ENCODE data around the gene TUBB3. TPM values are rescaled to one million over a fixed set of nuclear protein-coding genes. Genes with fewer than 3 reads are reported as not detected.
A peak's percentile ranks its signal among the peaks of the same experiment; 100 is the strongest.

TUBB3 gene
- total and polyA plus RNA-seq, 9 of the 15 experiments (the other 6 are each of a cell fraction or from before 2014, with no cell fraction given) = 0.18 to 12.5 (median 5.0) TPM

DNA sequence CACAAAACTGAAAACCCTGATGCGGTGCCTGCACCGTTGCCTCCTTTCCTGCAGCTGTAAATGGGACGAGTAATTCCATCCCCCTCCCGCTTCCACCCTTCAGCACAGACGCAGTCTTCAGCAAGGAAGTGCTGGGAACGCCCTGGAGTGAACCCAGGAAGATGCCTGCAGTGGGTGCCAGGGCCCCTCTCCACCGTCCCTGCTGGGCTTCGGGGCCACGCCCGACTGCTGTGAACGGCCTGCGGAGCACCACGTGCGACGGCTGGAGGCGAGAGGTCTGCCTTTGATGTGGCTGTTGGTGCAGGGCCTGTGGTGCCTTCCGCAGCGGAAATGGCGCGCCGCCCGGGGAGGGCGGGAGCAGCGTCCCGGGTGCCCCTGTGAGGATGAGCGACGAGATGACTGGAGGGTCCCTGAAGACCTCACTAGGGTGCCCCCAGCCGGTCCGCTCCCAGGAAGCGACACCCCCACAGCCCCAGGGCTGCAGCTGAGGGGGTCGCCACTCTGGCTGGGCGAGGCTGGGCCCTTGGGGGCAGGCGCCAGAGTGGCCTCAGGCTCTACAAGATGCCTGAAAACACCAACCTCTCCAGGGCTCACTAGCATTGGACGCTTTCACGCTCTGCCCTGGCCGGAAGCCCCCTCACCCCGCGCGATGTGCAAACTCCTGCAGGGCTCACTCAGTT lies 5.2 kb upstream of the TUBB3 start (continued):
- TF ChIP-seq, protein P1, sequence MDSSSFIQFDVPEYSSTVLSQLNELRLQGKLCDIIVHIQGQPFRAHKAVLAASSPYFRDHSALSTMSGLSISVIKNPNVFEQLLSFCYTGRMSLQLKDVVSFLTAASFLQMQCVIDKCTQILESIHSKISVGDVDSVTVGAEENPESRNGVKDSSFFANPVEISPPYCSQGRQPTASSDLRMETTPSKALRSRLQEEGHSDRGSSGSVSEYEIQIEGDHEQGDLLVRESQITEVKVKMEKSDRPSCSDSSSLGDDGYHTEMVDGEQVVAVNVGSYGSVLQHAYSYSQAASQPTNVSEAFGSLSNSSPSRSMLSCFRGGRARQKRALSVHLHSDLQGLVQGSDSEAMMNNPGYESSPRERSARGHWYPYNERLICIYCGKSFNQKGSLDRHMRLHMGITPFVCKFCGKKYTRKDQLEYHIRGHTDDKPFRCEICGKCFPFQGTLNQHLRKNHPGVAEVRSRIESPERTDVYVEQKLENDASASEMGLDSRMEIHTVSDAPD (CRISPR knock-in tag; IDR thresholded peaks at IDR 0.05) = no peak
- TF ChIP-seq ZSCAN32 (CRISPR knock-in tag; IDR thresholded peaks at IDR 0.05) = no peak
- TF ChIP-seq ZNF133 (CRISPR knock-in tag; IDR thresholded peaks at IDR 0.05) = no peak

DNA sequence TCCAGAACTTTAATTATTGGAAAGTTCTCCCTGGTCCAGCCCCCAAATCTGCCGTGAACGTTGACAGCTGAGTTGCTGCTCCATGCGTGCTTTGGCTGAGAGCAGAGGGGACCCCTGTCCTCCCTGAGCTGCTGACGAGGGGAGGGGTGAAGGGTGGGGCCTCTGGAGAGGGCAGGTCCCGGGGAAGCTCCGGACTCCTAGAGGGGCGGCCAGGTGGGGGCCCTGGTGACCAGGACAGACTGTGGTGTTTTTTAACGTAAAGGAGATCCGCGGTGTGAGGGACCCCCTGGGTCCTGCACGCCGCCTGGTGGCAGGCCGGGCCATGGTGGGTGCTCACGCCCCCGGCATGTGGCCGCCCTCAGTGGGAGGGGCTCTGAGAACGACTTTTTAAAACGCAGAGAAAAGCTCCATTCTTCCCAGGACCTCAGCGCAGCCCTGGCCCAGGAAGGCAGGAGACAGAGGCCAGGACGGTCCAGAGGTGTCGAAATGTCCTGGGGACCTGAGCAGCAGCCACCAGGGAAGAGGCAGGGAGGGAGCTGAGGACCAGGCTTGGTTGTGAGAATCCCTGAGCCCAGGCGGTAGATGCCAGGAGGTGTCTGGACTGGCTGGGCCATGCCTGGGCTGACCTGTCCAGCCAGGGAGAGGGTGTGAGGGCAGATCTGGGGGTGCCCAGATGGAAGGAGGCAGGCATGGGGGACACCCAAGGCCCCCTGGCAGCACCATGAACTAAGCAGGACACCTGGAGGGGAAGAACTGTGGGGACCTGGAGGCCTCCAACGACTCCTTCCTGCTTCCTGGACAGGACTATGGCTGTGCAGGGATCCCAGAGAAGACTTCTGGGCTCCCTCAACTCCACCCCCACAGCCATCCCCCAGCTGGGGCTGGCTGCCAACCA lies 4.4 kb upstream of the TUBB3 start, which contains the start of gene MC1R:
Gene MC1R, plus strand, starts transcription at position 410 of the 895 bp plus-strand sequence. Its CDS starts 397 bp downstream, at position 807.
- peak; percentile 85 for FAIRE-seq
- Histone ChIP-seq H3K27ac (ENCODE audit: extremely low read depth, low read depth, low read length) (peak within 1 kb of the TSS; percentile 74), H3K27me3 (ENCODE audit: control insufficient read depth in 2 of 2, insufficient read depth in 2 of 2, low read length in 2 of 2) (no peaks in the 10 kb centered on the region), H3K4me3 (peak within 1 kb of the TSS; percentile 30), H3K9me3 (replicated peaks; ENCODE audit: control insufficient read depth, insufficient read depth, low read depth, low read length) (no peaks in the 10 kb centered on the region), H3K36me3 (ENCODE audit: control insufficient read depth, insufficient read depth, low read length) (no peaks in the 10 kb centered on the region), H3K79me2 (ENCODE audit: control insufficient read depth, insufficient read depth, low read length) (no peaks in the 10 kb centered on the region; the same call in 2 of the 3 replicates), H3K4me2 (ENCODE audit: insufficient read depth, low read length) (peak within 1 kb of the TSS; percentile 85), H4K20me1 (replicated peaks; ENCODE audit: control insufficient read depth, insufficient read depth, low read length) (no peaks in the 10 kb centered on the region), H3K4me1 (replicated peaks in 1 of 2; ENCODE audit: control insufficient read depth in 2 of 2, insufficient read depth in 2 of 2, low read length in 2 of 2) (peaks cover 36 to 73% of the 10 kb centered on the region in 2 experiments), H3K9me1 (ENCODE audit: control insufficient read depth, insufficient read depth, low read length) (no peaks in the 10 kb centered on the region), H3K9ac (ENCODE audit: insufficient read depth in 1 of 2, low read depth in 2 of 2, low read length in 2 of 2) (peak within 1 kb of the TSS; percentile 67 to 85), H2AFZ (ENCODE audit: low read depth, low read length) (peak within 1 kb of the TSS; percentile 99)
- POLR2A ChIA-PET = interaction anchor here (0.5 to 1.2 kb wide), 7 partner anchors 9 to 200 kb away, joined by 3 to 8 read pairs (median 3); partner anchors contain the start of gene DEF8
- in situ Hi-C loops (cut with MboI) (no loop called here), intact Hi-C loops (cut with micrococcal nuclease) (no loop called here)
- BruUV-seq (replicated peaks) = no TSS peak
- WGBS (ENCODE audit: insufficient coverage, low coverage, missing lambda C conversion rate) = 11% methylated on average over 17 of the region's 23 CpGs
- peak; percentile 57 for ATAC-seq
- DNase-seq (ENCODE audit: extremely low read depth in 1 of 4, low spot score in 3 of 4) = peak; percentile 80 to 90 (median 85)
- CTCF ChIA-PET (ENCODE audit: low intra/inter-chr PET ratio) = no interaction called here
- no peak for TF ChIP-seq ZNF133 (CRISPR knock-in tag; IDR thresholded peaks at IDR 0.05)
- peak; percentile 30 for TF ChIP-seq CCNT2 (IDR thresholded peaks at IDR 0.05; ENCODE audit: borderline replicate concordance, extremely low read depth, insufficient read length, low read depth, low read length)
- TF ChIP-seq ZBTB7A (IDR thresholded peaks at IDR 0.05; ENCODE audit: borderline replicate concordance, control insufficient read depth, low read depth, low read length) = peak; percentile 100
- TF ChIP-seq CREB1 (IDR thresholded peaks at IDR 0.05) = no peak
- no peak for TF ChIP-seq CREB1 (CRISPR knock-in tag; IDR thresholded peaks at IDR 0.05)
- TF ChIP-seq LEF1 (IDR thresholded peaks at IDR 0.05) = no peak
- no peak for TF ChIP-seq MCM7 (IDR thresholded peaks at IDR 0.05)
- TF ChIP-seq XRCC4 (IDR thresholded peaks at IDR 0.05; ENCODE audit: extremely low read depth, insufficient read depth, insufficient read length) = no peak
- TF ChIP-seq KAT7 (CRISPR knock-in tag; IDR thresholded peaks at IDR 0.05; ENCODE audit: borderline replicate concordance) = no peak
- TF ChIP-seq, protein P2, sequence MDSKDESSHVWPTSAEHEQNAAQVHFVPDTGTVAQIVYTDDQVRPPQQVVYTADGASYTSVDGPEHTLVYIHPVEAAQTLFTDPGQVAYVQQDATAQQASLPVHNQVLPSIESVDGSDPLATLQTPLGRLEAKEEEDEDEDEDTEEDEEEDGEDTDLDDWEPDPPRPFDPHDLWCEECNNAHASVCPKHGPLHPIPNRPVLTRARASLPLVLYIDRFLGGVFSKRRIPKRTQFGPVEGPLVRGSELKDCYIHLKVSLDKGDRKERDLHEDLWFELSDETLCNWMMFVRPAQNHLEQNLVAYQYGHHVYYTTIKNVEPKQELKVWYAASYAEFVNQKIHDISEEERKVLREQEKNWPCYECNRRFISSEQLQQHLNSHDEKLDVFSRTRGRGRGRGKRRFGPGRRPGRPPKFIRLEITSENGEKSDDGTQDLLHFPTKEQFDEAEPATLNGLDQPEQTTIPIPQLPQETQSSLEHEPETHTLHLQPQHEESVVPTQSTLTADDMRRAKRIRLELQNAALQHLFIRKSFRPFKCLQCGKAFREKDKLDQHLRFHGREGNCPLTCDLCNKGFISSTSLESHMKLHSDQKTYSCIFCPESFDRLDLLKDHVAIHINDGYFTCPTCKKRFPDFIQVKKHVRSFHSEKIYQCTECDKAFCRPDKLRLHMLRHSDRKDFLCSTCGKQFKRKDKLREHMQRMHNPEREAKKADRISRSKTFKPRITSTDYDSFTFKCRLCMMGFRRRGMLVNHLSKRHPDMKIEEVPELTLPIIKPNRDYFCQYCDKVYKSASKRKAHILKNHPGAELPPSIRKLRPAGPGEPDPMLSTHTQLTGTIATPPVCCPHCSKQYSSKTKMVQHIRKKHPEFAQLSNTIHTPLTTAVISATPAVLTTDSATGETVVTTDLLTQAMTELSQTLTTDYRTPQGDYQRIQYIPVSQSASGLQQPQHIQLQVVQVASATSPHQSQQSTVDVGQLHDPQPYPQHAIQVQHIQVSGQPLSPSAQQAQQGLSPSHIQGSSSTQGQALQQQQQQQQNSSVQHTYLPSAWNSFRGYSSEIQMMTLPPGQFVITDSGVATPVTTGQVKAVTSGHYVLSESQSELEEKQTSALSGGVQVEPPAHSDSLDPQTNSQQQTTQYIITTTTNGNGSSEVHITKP (IDR thresholded peaks at IDR 0.05; ENCODE audit: partially characterized antibody) = no peak
- TF ChIP-seq MYC (IDR thresholded peaks at IDR 0.05; ENCODE audit: low read depth, low read length) = peak; percentile 80
- no peak for TF ChIP-seq MYC (CRISPR knock-in tag; IDR thresholded peaks at IDR 0.05; ENCODE audit: borderline replicate concordance, low read depth)

Measured in K562 (cell line).